Measurements from ENCODE around the gene FAM180B.

FAM180B gene

GRCh38 chr11:47591764-47592163 lies 5.3 kb downstream of the FAM180B start:
- H3K27me3 ChIP-seq (ENCODE audit: low read length) = no peaks in the 10 kb centered on the region
- no peaks in the 10 kb centered on the region for H3K9me2 ChIP-seq (replicated peaks; ENCODE audit: insufficient read depth, low read length)
- no peak overlapping the region for H3K9ac ChIP-seq (ENCODE audit: low read length)
- TF ChIP-seq, protein P1, sequence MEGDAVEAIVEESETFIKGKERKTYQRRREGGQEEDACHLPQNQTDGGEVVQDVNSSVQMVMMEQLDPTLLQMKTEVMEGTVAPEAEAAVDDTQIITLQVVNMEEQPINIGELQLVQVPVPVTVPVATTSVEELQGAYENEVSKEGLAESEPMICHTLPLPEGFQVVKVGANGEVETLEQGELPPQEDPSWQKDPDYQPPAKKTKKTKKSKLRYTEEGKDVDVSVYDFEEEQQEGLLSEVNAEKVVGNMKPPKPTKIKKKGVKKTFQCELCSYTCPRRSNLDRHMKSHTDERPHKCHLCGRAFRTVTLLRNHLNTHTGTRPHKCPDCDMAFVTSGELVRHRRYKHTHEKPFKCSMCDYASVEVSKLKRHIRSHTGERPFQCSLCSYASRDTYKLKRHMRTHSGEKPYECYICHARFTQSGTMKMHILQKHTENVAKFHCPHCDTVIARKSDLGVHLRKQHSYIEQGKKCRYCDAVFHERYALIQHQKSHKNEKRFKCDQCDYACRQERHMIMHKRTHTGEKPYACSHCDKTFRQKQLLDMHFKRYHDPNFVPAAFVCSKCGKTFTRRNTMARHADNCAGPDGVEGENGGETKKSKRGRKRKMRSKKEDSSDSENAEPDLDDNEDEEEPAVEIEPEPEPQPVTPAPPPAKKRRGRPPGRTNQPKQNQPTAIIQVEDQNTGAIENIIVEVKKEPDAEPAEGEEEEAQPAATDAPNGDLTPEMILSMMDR (IDR thresholded peaks at IDR 0.05; ENCODE audit: insufficient read depth, low read length, poor library complexity, severe bottlenecking) = no peak
- no peak for TF ChIP-seq EZH2phosphoT487 (conservative IDR thresholded peaks at IDR 0.05; ENCODE audit: low read length)
- no peak overlapping the region for H3K4me2 ChIP-seq (ENCODE audit: low read depth, low read length, poor library complexity, severe bottlenecking)
- H3K9me3 ChIP-seq (ENCODE audit: insufficient read depth, low read length) = no peaks in the 10 kb centered on the region
- no peaks in the 10 kb centered on the region for H4K20me1 ChIP-seq (ENCODE audit: low read depth, low read length)
- no peak overlapping the region for H3K27ac ChIP-seq (ENCODE audit: low read depth, low read length)
- H3K36me3 ChIP-seq (ENCODE audit: low read length) = no peaks in the 10 kb centered on the region
- H3F3A ChIP-seq (ENCODE audit: insufficient read depth) = no peaks in the 10 kb centered on the region
- H2AFZ ChIP-seq (ENCODE audit: low read depth, low read length, severe bottlenecking) = no peak overlapping the region
- H3K4me3 ChIP-seq (ENCODE audit: insufficient read depth, low read length, poor library complexity, severe bottlenecking) = no peak overlapping the region
- H3K79me2 ChIP-seq (ENCODE audit: insufficient read depth, low read length) = no peaks in the 10 kb centered on the region

- Histone ChIP-seq H3K9me3 (ENCODE audit: insufficient read depth, low read length) (no peaks in the 10 kb centered on the region), H3K36me3 (ENCODE audit: low read length) (no peaks in the 10 kb centered on the region), H3K9me2 (replicated peaks; ENCODE audit: insufficient read depth, low read length) (no peaks in the 10 kb centered on the region), H3K9ac (ENCODE audit: low read length) (no peak overlapping the region), H2AFZ (ENCODE audit: low read depth, low read length, severe bottlenecking) (no peak overlapping the region), H3K79me2 (ENCODE audit: insufficient read depth, low read length) (no peaks in the 10 kb centered on the region), H3K27me3 (ENCODE audit: low read length) (no peaks in the 10 kb centered on the region), H3K4me2 (ENCODE audit: low read depth, low read length, poor library complexity, severe bottlenecking) (no peak overlapping the region), H3K27ac (ENCODE audit: low read depth, low read length) (no peak overlapping the region), H4K20me1 (ENCODE audit: low read depth, low read length) (no peaks in the 10 kb centered on the region), H3F3A (ENCODE audit: insufficient read depth) (no peaks in the 10 kb centered on the region), H3K4me3 (ENCODE audit: insufficient read depth, low read length, poor library complexity, severe bottlenecking) (no peak overlapping the region)
- TF ChIP-seq EZH2phosphoT487 (conservative IDR thresholded peaks at IDR 0.05; ENCODE audit: low read length) = no peak
- TF ChIP-seq, protein P1 (IDR thresholded peaks at IDR 0.05; ENCODE audit: insufficient read depth, low read length, poor library complexity, severe bottlenecking) = no peak
Observed at GRCh38 chr11:47592251-47592650, 5.8 kb downstream of the FAM180B start.

DNA sequence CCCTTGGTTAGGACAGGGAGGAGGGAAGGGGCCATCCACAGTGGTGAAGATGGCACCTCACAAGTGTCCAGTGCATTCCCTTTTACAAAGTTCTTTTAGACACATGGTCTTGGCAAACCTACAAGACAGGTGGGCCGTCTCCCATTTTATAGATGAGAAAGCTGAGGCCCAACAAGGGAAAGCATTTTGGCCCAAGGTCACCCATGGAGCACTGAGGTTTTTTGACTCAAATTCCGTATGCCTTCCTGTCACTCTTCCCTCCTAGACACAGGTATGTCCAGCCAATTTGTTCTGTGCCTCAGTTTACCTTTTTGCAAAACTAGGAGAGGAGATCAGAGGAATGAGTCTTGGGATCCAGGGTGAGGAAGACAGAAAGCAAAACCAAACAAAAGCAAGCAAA lies 6.5 kb downstream of the FAM180B start:
- Histone ChIP-seq H3K4me2 (ENCODE audit: low read depth, low read length, poor library complexity, severe bottlenecking) (no peak overlapping the region), H3K9ac (ENCODE audit: low read length) (no peak overlapping the region), H2AFZ (ENCODE audit: low read depth, low read length, severe bottlenecking) (no peak overlapping the region), H3K27ac (ENCODE audit: low read depth, low read length) (no peak overlapping the region), H3K4me3 (ENCODE audit: insufficient read depth, low read length, poor library complexity, severe bottlenecking) (no peak overlapping the region), H3K9me2 (replicated peaks; ENCODE audit: insufficient read depth, low read length) (no peaks in the 10 kb centered on the region), H3K79me2 (ENCODE audit: insufficient read depth, low read length) (no peaks in the 10 kb centered on the region), H4K20me1 (ENCODE audit: low read depth, low read length) (no peaks in the 10 kb centered on the region), H3F3A (ENCODE audit: insufficient read depth) (no peaks in the 10 kb centered on the region), H3K9me3 (ENCODE audit: insufficient read depth, low read length) (no peaks in the 10 kb centered on the region), H3K36me3 (ENCODE audit: low read length) (no peaks in the 10 kb centered on the region), H3K27me3 (ENCODE audit: low read length) (no peaks in the 10 kb centered on the region)
- TF ChIP-seq, protein P1 (IDR thresholded peaks at IDR 0.05; ENCODE audit: insufficient read depth, low read length, poor library complexity, severe bottlenecking) = no peak
- TF ChIP-seq EZH2phosphoT487 (conservative IDR thresholded peaks at IDR 0.05; ENCODE audit: low read length) = no peak
